Measurements from ENCODE around the gene DNAJB12.

Gene DNAJB12

GRCh38 chr10:72344932-72345331, 9.8 kb downstream of the DNAJB12 start:
- Histone ChIP-seq H3K9me3 (ENCODE audit: insufficient read depth, low read length) (no peaks in the 10 kb centered on the region), H3K4me3 (ENCODE audit: insufficient read depth, low read length, poor library complexity, severe bottlenecking) (no peak overlapping the region), H3K36me3 (ENCODE audit: low read length) (no peaks in the 10 kb centered on the region), H3K27me3 (ENCODE audit: low read length) (no peaks in the 10 kb centered on the region), H4K20me1 (ENCODE audit: low read depth, low read length) (no peaks in the 10 kb centered on the region), H2AFZ (ENCODE audit: low read depth, low read length, severe bottlenecking) (no peak overlapping the region), H3K9me2 (replicated peaks; ENCODE audit: insufficient read depth, low read length) (no peaks in the 10 kb centered on the region), H3K79me2 (ENCODE audit: insufficient read depth, low read length) (peaks cover 16% of the 10 kb centered on the region; the same call in 1 of the 2 replicates), H3F3A (ENCODE audit: insufficient read depth) (0 out of 2 replicates have a peak, but pooled peaks cover 3% of the 10 kb centered on the region), H3K9ac (ENCODE audit: low read length) (no peak overlapping the region), H3K4me2 (ENCODE audit: low read depth, low read length, poor library complexity, severe bottlenecking) (no peak overlapping the region), H3K27ac (ENCODE audit: low read depth, low read length) (peak overlapping the region; percentile 42; the same call in 1 of the 2 replicates)
- TF ChIP-seq EZH2phosphoT487 (conservative IDR thresholded peaks at IDR 0.05; ENCODE audit: low read length) = no peak
- TF ChIP-seq, protein P1, sequence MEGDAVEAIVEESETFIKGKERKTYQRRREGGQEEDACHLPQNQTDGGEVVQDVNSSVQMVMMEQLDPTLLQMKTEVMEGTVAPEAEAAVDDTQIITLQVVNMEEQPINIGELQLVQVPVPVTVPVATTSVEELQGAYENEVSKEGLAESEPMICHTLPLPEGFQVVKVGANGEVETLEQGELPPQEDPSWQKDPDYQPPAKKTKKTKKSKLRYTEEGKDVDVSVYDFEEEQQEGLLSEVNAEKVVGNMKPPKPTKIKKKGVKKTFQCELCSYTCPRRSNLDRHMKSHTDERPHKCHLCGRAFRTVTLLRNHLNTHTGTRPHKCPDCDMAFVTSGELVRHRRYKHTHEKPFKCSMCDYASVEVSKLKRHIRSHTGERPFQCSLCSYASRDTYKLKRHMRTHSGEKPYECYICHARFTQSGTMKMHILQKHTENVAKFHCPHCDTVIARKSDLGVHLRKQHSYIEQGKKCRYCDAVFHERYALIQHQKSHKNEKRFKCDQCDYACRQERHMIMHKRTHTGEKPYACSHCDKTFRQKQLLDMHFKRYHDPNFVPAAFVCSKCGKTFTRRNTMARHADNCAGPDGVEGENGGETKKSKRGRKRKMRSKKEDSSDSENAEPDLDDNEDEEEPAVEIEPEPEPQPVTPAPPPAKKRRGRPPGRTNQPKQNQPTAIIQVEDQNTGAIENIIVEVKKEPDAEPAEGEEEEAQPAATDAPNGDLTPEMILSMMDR (IDR thresholded peaks at IDR 0.05; ENCODE audit: insufficient read depth, low read length, poor library complexity, severe bottlenecking) = no peak

- Histone ChIP-seq H3K4me3 (ENCODE audit: insufficient read depth, low read length, poor library complexity, severe bottlenecking) (no peak overlapping the region), H3K9me3 (ENCODE audit: insufficient read depth, low read length) (no peaks in the 10 kb centered on the region), H3K4me2 (ENCODE audit: low read depth, low read length, poor library complexity, severe bottlenecking) (no peak overlapping the region), H2AFZ (ENCODE audit: low read depth, low read length, severe bottlenecking) (no peak overlapping the region), H3K27ac (ENCODE audit: low read depth, low read length) (no peak overlapping the region), H4K20me1 (ENCODE audit: low read depth, low read length) (no peaks in the 10 kb centered on the region), H3K9ac (ENCODE audit: low read length) (no peak overlapping the region), H3K36me3 (ENCODE audit: low read length) (no peaks in the 10 kb centered on the region), H3F3A (ENCODE audit: insufficient read depth) (0 out of 2 replicates have a peak, but pooled peaks cover 3% of the 10 kb centered on the region), H3K9me2 (replicated peaks; ENCODE audit: insufficient read depth, low read length) (no peaks in the 10 kb centered on the region), H3K27me3 (ENCODE audit: low read length) (no peaks in the 10 kb centered on the region), H3K79me2 (ENCODE audit: insufficient read depth, low read length) (no peaks in the 10 kb centered on the region; the same call in 1 of the 2 replicates)
- no peak for TF ChIP-seq EZH2phosphoT487 (conservative IDR thresholded peaks at IDR 0.05; ENCODE audit: low read length)
- TF ChIP-seq, protein P1 (IDR thresholded peaks at IDR 0.05; ENCODE audit: insufficient read depth, low read length, poor library complexity, severe bottlenecking) = no peak
These were observed 11.8 kb downstream of the DNAJB12 start for GRCh38 chr10:72342911-72343310.

DNA sequence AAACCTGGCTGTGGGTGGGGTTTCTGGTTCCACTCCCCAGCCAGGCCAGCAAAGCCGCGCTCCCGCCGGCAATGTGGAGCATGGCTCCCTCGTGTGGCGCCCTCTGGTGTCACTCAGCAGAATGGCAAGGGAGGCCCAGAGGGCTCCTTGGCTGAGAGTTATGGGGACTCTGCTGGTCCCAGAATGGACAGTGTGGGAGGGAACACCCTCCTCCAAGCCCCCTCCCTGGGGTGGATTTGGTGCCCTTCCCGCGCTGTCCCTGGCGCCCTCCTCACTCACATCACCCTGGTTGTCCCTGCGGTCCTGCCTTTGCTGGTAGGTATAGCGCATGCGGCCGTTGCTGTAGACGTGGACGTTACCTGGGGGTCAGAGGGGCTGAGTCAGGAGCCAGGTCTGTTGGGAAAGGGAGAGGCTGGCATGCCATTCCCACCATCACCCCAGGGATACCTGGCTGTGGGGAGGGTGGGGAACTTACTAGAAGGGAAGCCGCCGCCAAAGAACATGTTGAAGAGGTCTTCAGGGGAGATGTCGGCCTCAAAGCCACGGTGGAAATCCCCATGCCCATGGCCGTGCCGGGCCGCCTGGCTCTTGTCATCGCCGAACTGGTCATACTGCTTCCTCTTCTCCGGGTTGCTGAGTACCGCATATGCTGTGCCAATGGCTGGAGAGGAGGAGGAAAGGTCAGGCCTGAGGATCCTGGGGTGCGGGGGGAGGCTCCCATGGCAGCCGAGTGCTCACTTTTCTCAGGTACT, 14.0 kb downstream of the DNAJB12 start:
- Histone ChIP-seq H2AFZ (ENCODE audit: low read depth, low read length, severe bottlenecking) (no peak overlapping the region), H3K9ac (ENCODE audit: low read length) (no peak overlapping the region), H3K9me2 (replicated peaks; ENCODE audit: insufficient read depth, low read length) (no peaks in the 10 kb centered on the region), H3K9me3 (ENCODE audit: insufficient read depth, low read length) (no peaks in the 10 kb centered on the region), H3K4me2 (ENCODE audit: low read depth, low read length, poor library complexity, severe bottlenecking) (no peak overlapping the region), H3K27me3 (ENCODE audit: low read length) (no peaks in the 10 kb centered on the region), H4K20me1 (ENCODE audit: low read depth, low read length) (no peaks in the 10 kb centered on the region), H3K4me3 (ENCODE audit: insufficient read depth, low read length, poor library complexity, severe bottlenecking) (no peak overlapping the region), H3F3A (ENCODE audit: insufficient read depth) (peaks cover 7% of the 10 kb centered on the region), H3K27ac (ENCODE audit: low read depth, low read length) (no peak overlapping the region), H3K36me3 (ENCODE audit: low read length) (no peaks in the 10 kb centered on the region; the same call in 1 of the 2 replicates), H3K79me2 (ENCODE audit: insufficient read depth, low read length) (no peaks in the 10 kb centered on the region)
- TF ChIP-seq EZH2phosphoT487 (conservative IDR thresholded peaks at IDR 0.05; ENCODE audit: low read length) = no peak
- TF ChIP-seq, protein P1 (IDR thresholded peaks at IDR 0.05; ENCODE audit: insufficient read depth, low read length, poor library complexity, severe bottlenecking) = peak; percentile 87
